WERI-Rb-1 (cell line): ENCODE results near the gene RBP3.

Source experiments
- DNase-seq: peaks from one replicate; pipeline ENCODE4 v3.0.0-alpha.2; 2020
- H3K27ac ChIP-seq: fragments of 250-450 bp; sonication (Bioruptor Pico); 2 replicates; pipeline ENCODE4 v1.5.1; 2020; ENCODE audit warnings: mild to moderate bottlenecking, moderate library complexity
- H3K27me3 ChIP-seq: fragments of 250-450 bp; sonication (Bioruptor Pico); 2 replicates; pipeline ENCODE4 v1.5.1; 2021; ENCODE audit warnings: mild to moderate bottlenecking, low read depth, moderate library complexity; ENCODE audit not compliant: insufficient read depth, severe bottlenecking
- H3K36me3 ChIP-seq: fragments of 250-450 bp; sonication (Bioruptor Pico); 2 replicates; pipeline ENCODE4 v1.5.1; 2020; ENCODE audit warnings: mild to moderate bottlenecking, moderate library complexity
- H3K4me3 ChIP-seq: 2 replicates; pipeline ENCODE4 v1.5.1; 2011; ENCODE audit warnings: low read depth, mild to moderate bottlenecking, control low read depth, low read length
- H3K9me3 ChIP-seq: fragments of 250-450 bp; sonication (Bioruptor Pico); 2 replicates; pipeline ENCODE4 v1.5.1; 2021; ENCODE audit warnings: mild to moderate bottlenecking, moderate library complexity; ENCODE audit not compliant: severe bottlenecking
- CTCF ChIP-seq: IDR thresholded peaks from 2 replicates; pipeline ENCODE4 v1.5.1; 2011; ENCODE audit warnings: low read depth, mild to moderate bottlenecking, control low read depth, inconsistent platforms, low read length

Gene RBP3

GRCh38 chr10:47309408-47310089, 38.6 kb upstream of the RBP3 start:
- no peak overlapping the region for H3K4me3 ChIP-seq
- H3K27me3 ChIP-seq: no peaks in the 10 kb centered on the region
- H3K27ac ChIP-seq: no peak overlapping the region
- no peaks in the 10 kb centered on the region for H3K36me3 ChIP-seq
- peak; percentile 32 for DNase-seq
- TF ChIP-seq CTCF: peak; percentile 71
- no peaks in the 10 kb centered on the region for H3K9me3 ChIP-seq

DNA sequence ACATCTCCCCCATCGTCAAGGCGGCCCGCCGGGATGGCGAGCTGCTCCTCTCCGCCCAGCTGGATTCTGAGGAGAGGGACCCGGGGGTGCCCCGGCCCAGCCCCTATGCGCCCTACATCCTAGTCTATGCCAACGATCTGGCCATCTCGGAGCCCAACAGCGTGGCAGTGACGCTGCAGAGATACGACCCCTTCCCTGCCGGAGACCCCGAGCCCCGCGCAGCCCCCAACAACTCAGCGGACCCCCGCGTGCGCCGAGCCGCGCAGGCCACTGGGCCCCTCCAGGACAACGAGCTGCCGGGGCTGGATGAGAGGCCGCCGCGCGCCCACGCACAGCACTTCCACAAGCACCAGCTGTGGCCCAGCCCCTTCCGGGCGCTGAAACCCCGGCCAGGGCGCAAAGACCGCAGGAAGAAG, 38.1 kb upstream of the RBP3 start:
- DNase-seq: no peak
- no peaks in the 10 kb centered on the region for H3K36me3 ChIP-seq
- H3K27me3 ChIP-seq: no peaks in the 10 kb centered on the region
- H3K4me3 ChIP-seq: no peak overlapping the region
- no peak overlapping the region for H3K27ac ChIP-seq
- no peaks in the 10 kb centered on the region for H3K9me3 ChIP-seq
- no peak for TF ChIP-seq CTCF

- TF ChIP-seq CTCF: no peak
- Histone ChIP-seq H3K27me3 (no peaks in the 10 kb centered on the region), H3K27ac (no peak overlapping the region), H3K36me3 (no peaks in the 10 kb centered on the region), H3K9me3 (no peaks in the 10 kb centered on the region), H3K4me3 (no peak overlapping the region)
- no peak for DNase-seq
Measured at GRCh38 chr10:47311193-47311931, 36.8 kb upstream of the RBP3 start.

DNA sequence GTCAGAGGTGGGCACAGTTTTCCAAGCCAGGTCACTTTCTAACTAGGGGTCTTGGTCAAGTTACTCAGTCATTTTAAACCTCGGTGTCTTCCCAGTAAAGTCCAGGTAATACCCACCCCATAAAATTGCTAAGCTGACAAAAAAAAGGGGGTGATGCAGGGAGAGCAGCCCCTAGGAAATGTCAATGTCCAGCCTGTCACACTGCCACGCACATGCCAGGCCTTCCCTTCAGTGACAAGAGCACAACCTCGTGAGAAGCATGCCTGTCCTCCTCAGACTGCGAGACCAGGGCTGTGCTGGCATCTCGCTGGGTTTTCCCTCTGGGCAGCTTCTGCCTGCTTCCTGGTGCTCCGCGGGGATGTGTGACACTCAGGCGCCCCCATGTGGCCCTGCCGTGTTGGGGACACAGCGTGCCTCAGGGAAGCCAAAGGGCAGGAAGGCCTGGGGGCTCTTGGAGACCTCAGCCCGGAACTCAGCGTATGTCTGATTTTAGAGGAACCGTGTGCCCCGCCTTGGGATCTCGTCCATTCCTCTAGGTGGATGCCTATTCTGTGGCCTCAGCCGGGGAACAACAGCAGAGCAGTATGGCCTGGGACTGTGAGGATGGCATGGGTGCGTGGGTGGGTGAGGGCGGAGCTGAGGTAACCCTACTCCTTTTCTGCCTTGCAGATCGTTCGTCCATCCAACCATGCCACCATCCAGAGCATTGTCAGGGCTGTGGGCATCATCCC, 36.1 kb upstream of the RBP3 start:
- H3K27ac ChIP-seq: no peak overlapping the region
- H3K4me3 ChIP-seq: no peak overlapping the region
- peak; percentile 95 for TF ChIP-seq CTCF

DNA sequence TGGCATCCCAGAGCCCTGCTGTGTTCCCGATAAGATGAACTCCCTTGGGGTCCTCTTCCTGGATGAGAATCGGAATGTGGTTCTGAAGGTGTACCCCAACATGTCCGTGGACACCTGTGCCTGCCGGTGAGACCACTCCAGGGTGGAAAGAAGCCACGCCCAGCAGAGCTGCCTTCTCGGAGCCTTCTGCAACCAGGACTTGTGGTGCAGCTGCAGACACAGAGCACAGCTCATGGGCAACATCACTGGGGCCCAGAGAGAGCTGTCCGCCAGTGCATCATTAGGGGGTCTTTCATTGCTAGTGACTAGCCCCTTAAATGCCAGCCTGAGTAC, 35.5 kb upstream of the RBP3 start:
- TF ChIP-seq CTCF: no peak
- no peak for DNase-seq
- Histone ChIP-seq H3K27me3 (no peaks in the 10 kb centered on the region), H3K9me3 (no peaks in the 10 kb centered on the region), H3K36me3 (no peaks in the 10 kb centered on the region), H3K4me3 (no peak overlapping the region), H3K27ac (no peak overlapping the region)

More for the DNA sequence above, 36.1 kb upstream of the RBP3 start:
- Histone ChIP-seq H3K27me3 (no peaks in the 10 kb centered on the region), H3K9me3 (no peaks in the 10 kb centered on the region), H3K36me3 (no peaks in the 10 kb centered on the region)
- DNase-seq: peak; percentile 88
